ENCODE results near the gene FYCO1.
"Not testable (repeated sequence)": the region's sequence is repeated elsewhere in the genome, so short reads cannot be mapped to it uniquely, and the experiment has no call there.

The FYCO1 gene

GRCh38 chr3:46010519-46011113 is 15.0 kb upstream of the FYCO1 start:
- DNase-seq (ENCODE audit: low spot score) = no peak

GRCh38 chr3:46008058-46008457 is 12.4 kb upstream of the FYCO1 start:
- DNase-seq (ENCODE audit: low spot score) = no peak

GRCh38 chr3:46007280-46007679 is 11.7 kb upstream of the FYCO1 start:
- DNase-seq (ENCODE audit: low spot score) = no peak

- DNase-seq (ENCODE audit: low spot score) = no peak
These were observed 10.8 kb upstream of the FYCO1 start for GRCh38 chr3:46006238-46007032.

GRCh38 chr3:46003706-46004105 is 8.1 kb upstream of the FYCO1 start:
- not testable (repeated sequence) for DNase-seq (ENCODE audit: low spot score)

- DNase-seq (ENCODE audit: low spot score) = no peak
These were observed 5.6 kb upstream of the FYCO1 start for GRCh38 chr3:46001178-46001577.

GRCh38 chr3:45997942-45998341 is 2.3 kb upstream of the FYCO1 start:
- no peak for DNase-seq (ENCODE audit: low spot score)

GRCh38 chr3:45997499-45997898 is 1.9 kb upstream of the FYCO1 start:
- DNase-seq (ENCODE audit: low spot score) = not testable (repeated sequence)

GRCh38 chr3:45994419-45995235 is 997 bp downstream of the FYCO1 start:
- DNase-seq (ENCODE audit: low spot score) = peak; percentile 85

- no peak for DNase-seq (ENCODE audit: low spot score)
These were observed 2.1 kb downstream of the FYCO1 start for GRCh38 chr3:45993421-45994027.

- DNase-seq (ENCODE audit: low spot score) = no peak
These were observed 2.8 kb downstream of the FYCO1 start for GRCh38 chr3:45992821-45993221.

- DNase-seq (ENCODE audit: low spot score) = no peak
These were observed 3.4 kb downstream of the FYCO1 start for GRCh38 chr3:45992133-45992729.

GRCh38 chr3:45991341-45991740 is 4.3 kb downstream of the FYCO1 start:
- no peak for DNase-seq (ENCODE audit: low spot score)

- DNase-seq (ENCODE audit: low spot score) = no peak
These were observed 5.4 kb downstream of the FYCO1 start for GRCh38 chr3:45990181-45990580.

GRCh38 chr3:45988804-45989203 is 6.8 kb downstream of the FYCO1 start:
- DNase-seq (ENCODE audit: low spot score) = no peak

- no peak for DNase-seq (ENCODE audit: low spot score)
These were observed 7.3 kb downstream of the FYCO1 start for GRCh38 chr3:45988362-45988761.

- DNase-seq (ENCODE audit: low spot score) = no peak
These were observed 8.0 kb downstream of the FYCO1 start for GRCh38 chr3:45987368-45988291.

- DNase-seq (ENCODE audit: low spot score) = no peak
These were observed 9.2 kb downstream of the FYCO1 start for GRCh38 chr3:45986303-45986982.

- DNase-seq (ENCODE audit: low spot score) = no peak
These were observed 9.9 kb downstream of the FYCO1 start for GRCh38 chr3:45985532-45986302.
